Measurements from ENCODE around the gene TMUB1.

TMUB1 gene

DNA sequence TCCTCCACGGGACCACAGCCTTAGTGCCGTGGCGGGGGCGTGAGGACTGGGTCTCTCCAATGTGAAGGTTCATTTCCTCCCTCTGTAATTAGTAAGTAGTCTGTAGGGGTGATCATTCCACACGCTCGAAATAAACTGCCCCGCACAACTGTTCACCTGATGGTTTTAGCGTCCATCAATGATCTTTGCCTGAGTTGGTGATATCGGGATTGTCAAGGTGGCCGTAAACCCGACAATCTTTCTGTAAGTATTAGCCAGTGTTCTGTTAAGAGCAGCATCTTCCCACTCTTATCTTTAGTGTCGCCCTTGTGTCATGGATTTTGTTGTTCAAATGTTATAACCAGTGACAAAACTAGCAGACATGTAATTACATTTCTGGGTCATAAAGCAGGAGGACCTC lies 20.7 kb upstream of the TMUB1 start:
- no peak overlapping the region for H3K4me2 ChIP-seq (ENCODE audit: low read length)
- no peak overlapping the region for H3K4me3 ChIP-seq (ENCODE audit: low read depth, low read length, poor library complexity, severe bottlenecking)
- TF ChIP-seq EZH2 (IDR thresholded peaks at IDR 0.05; ENCODE audit: borderline replicate concordance, low read length) = 0 out of 2 replicates have a peak, but pooled peaks have one; percentile 85
- no peak for TF ChIP-seq CTCF (IDR thresholded peaks at IDR 0.05; ENCODE audit: low read length)
- no peaks in the 10 kb centered on the region for H3K9me2 ChIP-seq (ENCODE audit: low read depth, low read length)
- H3K9me3 ChIP-seq (ENCODE audit: low read length) = no peaks in the 10 kb centered on the region
- H3K36me3 ChIP-seq (ENCODE audit: insufficient read depth, low read length) = no peaks in the 10 kb centered on the region
- H3K9ac ChIP-seq (ENCODE audit: low read length) = no peak overlapping the region
- no peak overlapping the region for H2AFZ ChIP-seq (ENCODE audit: low read length)
- no peak overlapping the region for H3K27ac ChIP-seq (ENCODE audit: low read depth, low read length, poor library complexity, severe bottlenecking)
- peaks cover 12% of the 10 kb centered on the region; the same call in 1 of the 2 replicates for H3K27me3 ChIP-seq (ENCODE audit: insufficient read depth, low read length)
- no peaks in the 10 kb centered on the region for H3F3A ChIP-seq (ENCODE audit: insufficient read depth, low read length)
- no peaks in the 10 kb centered on the region for H3K4me1 ChIP-seq (ENCODE audit: insufficient read depth, low read length, severe bottlenecking)
- H3K79me2 ChIP-seq (ENCODE audit: insufficient read depth, low read length) = no peaks in the 10 kb centered on the region
- no peaks in the 10 kb centered on the region for H4K20me1 ChIP-seq (ENCODE audit: insufficient read depth, low read length)

DNA sequence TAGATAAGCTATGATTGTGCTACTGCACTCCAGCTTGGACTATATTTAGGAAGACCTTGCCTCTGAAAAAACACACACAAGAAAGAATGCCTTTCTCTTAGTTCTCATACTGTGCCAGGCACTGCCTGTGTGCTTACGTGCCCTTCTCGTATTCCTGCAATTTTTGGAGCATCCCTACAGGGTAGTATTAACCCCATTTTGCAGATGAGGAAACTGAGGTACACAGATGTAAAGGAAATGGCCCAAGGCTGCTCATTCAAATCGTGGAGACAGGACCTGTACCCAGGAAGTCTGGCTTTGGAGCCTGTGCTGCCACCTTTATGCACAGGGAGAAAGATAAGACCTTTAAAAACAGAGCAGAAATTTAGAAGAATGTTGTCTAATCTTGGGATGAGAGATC lies 19.7 kb upstream of the TMUB1 start:
- no peak overlapping the region for H2AFZ ChIP-seq (ENCODE audit: low read length)
- no peaks in the 10 kb centered on the region for H3K79me2 ChIP-seq (ENCODE audit: insufficient read depth, low read length)
- peaks cover 12% of the 10 kb centered on the region; the same call in 1 of the 2 replicates for H3K27me3 ChIP-seq (ENCODE audit: insufficient read depth, low read length)
- no peak overlapping the region for H3K27ac ChIP-seq (ENCODE audit: low read depth, low read length, poor library complexity, severe bottlenecking)
- no peak overlapping the region for H3K4me2 ChIP-seq (ENCODE audit: low read length)
- H3K9me3 ChIP-seq (ENCODE audit: low read length) = no peaks in the 10 kb centered on the region
- H3F3A ChIP-seq (ENCODE audit: insufficient read depth, low read length) = no peaks in the 10 kb centered on the region
- no peaks in the 10 kb centered on the region for H3K9me2 ChIP-seq (ENCODE audit: low read depth, low read length)
- no peak overlapping the region for H3K4me3 ChIP-seq (ENCODE audit: low read depth, low read length, poor library complexity, severe bottlenecking)
- H3K36me3 ChIP-seq (ENCODE audit: insufficient read depth, low read length) = no peaks in the 10 kb centered on the region
- H4K20me1 ChIP-seq (ENCODE audit: insufficient read depth, low read length) = no peaks in the 10 kb centered on the region
- no peak overlapping the region for H3K9ac ChIP-seq (ENCODE audit: low read length)
- no peaks in the 10 kb centered on the region for H3K4me1 ChIP-seq (ENCODE audit: insufficient read depth, low read length, severe bottlenecking)
- TF ChIP-seq CTCF (IDR thresholded peaks at IDR 0.05; ENCODE audit: low read length) (no peak), EZH2 (IDR thresholded peaks at IDR 0.05; ENCODE audit: borderline replicate concordance, low read length) (no peak)

GRCh38 chr7:151101621-151102396 lies 18.5 kb upstream of the TMUB1 start:
- Histone ChIP-seq H3K9me2 (ENCODE audit: low read depth, low read length) (no peaks in the 10 kb centered on the region), H3K4me1 (ENCODE audit: insufficient read depth, low read length, severe bottlenecking) (no peaks in the 10 kb centered on the region), H3K36me3 (ENCODE audit: insufficient read depth, low read length) (no peaks in the 10 kb centered on the region), H3K4me3 (ENCODE audit: low read depth, low read length, poor library complexity, severe bottlenecking) (no peak overlapping the region), H2AFZ (ENCODE audit: low read length) (no peak overlapping the region), H3F3A (ENCODE audit: insufficient read depth, low read length) (no peaks in the 10 kb centered on the region), H3K27ac (ENCODE audit: low read depth, low read length, poor library complexity, severe bottlenecking) (no peak overlapping the region), H4K20me1 (ENCODE audit: insufficient read depth, low read length) (no peaks in the 10 kb centered on the region), H3K4me2 (ENCODE audit: low read length) (no peak overlapping the region), H3K27me3 (ENCODE audit: insufficient read depth, low read length) (peaks cover 12% of the 10 kb centered on the region; the same call in 1 of the 2 replicates), H3K9ac (ENCODE audit: low read length) (no peak overlapping the region), H3K9me3 (ENCODE audit: low read length) (no peaks in the 10 kb centered on the region), H3K79me2 (ENCODE audit: insufficient read depth, low read length) (no peaks in the 10 kb centered on the region)
- no peak for TF ChIP-seq EZH2 (IDR thresholded peaks at IDR 0.05; ENCODE audit: borderline replicate concordance, low read length)
